ENCODE data around the gene ACTL7A.
"Not testable (repeated sequence)": the region's sequence is repeated elsewhere in the genome, so short reads cannot be mapped to it uniquely, and the experiment has no call there.

The ACTL7A gene

GRCh38 chr9:108880738-108881316 is 18.8 kb downstream of the ACTL7A start:
- DNase-seq: no peak

GRCh38 chr9:108882052-108882888 is 20.2 kb downstream of the ACTL7A start:
- no peak for DNase-seq

- DNase-seq: no peak
These were observed 21.0 kb downstream of the ACTL7A start for GRCh38 chr9:108883085-108883484.

- DNase-seq: no peak
These were observed 22.6 kb downstream of the ACTL7A start for GRCh38 chr9:108884701-108885100.

GRCh38 chr9:108885643-108886348 is 23.7 kb downstream of the ACTL7A start:
- DNase-seq: no peak

- not testable (repeated sequence) for DNase-seq
These were observed 24.7 kb downstream of the ACTL7A start for GRCh38 chr9:108886594-108887271.

GRCh38 chr9:108889649-108890067 is 27.6 kb downstream of the ACTL7A start:
- DNase-seq: no peak

- no peak for DNase-seq
These were observed 32.3 kb downstream of the ACTL7A start for GRCh38 chr9:108894225-108894997.

GRCh38 chr9:108897324-108898096 is 35.4 kb downstream of the ACTL7A start:
- DNase-seq: no peak

GRCh38 chr9:108899023-108899695 is 37.1 kb downstream of the ACTL7A start:
- DNase-seq: not testable (repeated sequence)

- no peak for DNase-seq
These were observed 38.1 kb downstream of the ACTL7A start for GRCh38 chr9:108900176-108900575.

- no peak for DNase-seq
These were observed 41.5 kb downstream of the ACTL7A start for GRCh38 chr9:108903420-108904103.

- no peak for DNase-seq
These were observed 42.1 kb downstream of the ACTL7A start for GRCh38 chr9:108904161-108904560.

- no peak for DNase-seq
These were observed 43.4 kb downstream of the ACTL7A start for GRCh38 chr9:108905494-108905893.

GRCh38 chr9:108910402-108910801 is 48.3 kb downstream of the ACTL7A start:
- no peak for DNase-seq

- DNase-seq: no peak
These were observed 48.8 kb downstream of the ACTL7A start for GRCh38 chr9:108910914-108911313.

- no peak for DNase-seq
These were observed 49.8 kb downstream of the ACTL7A start for GRCh38 chr9:108911820-108912219.
